ENCODE data around the gene HELZ2.
"Not testable (repeated sequence)": the region's sequence is repeated elsewhere in the genome, so short reads cannot be mapped to it uniquely, and the experiment has no call there.

The HELZ2 gene

DNA sequence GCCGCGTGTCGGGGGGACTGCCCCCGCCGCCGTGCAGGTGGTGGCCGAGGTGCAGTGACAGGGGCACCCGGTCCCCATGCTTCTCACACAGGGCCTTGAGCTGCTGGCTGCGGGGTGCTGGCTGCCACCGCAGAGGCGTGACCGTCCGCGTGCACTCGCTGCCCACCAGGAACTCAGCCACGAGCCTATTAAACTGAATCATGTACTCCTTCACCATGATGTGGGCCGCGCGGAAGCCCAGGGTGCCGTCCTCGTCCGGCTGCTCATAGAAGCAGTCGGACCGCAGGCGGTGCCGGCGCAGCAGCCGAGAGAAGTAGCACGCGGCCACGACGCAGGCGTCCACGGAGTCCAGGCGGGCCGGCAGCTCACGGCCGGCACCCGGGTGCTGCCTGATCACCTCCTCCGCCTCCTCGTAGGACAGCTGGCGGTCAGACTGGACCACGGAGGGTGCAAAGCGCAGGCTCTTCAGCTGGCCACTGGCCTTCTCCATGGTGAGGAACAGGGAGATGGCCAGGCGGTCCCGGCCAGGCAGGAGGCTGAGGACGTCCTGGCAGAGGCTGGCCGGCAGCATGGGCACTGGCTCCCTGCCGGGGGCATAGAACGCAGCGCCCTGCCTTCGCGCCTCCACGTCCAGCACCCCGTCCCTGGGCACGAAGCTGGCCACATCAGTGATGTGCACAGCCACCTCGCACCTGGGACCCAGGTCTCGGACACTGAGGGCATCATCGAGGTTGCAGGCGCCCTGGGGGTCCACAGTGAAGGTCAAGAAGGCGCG, 9.8 kb downstream of the HELZ2 start:
- no peak for DNase-seq

DNA sequence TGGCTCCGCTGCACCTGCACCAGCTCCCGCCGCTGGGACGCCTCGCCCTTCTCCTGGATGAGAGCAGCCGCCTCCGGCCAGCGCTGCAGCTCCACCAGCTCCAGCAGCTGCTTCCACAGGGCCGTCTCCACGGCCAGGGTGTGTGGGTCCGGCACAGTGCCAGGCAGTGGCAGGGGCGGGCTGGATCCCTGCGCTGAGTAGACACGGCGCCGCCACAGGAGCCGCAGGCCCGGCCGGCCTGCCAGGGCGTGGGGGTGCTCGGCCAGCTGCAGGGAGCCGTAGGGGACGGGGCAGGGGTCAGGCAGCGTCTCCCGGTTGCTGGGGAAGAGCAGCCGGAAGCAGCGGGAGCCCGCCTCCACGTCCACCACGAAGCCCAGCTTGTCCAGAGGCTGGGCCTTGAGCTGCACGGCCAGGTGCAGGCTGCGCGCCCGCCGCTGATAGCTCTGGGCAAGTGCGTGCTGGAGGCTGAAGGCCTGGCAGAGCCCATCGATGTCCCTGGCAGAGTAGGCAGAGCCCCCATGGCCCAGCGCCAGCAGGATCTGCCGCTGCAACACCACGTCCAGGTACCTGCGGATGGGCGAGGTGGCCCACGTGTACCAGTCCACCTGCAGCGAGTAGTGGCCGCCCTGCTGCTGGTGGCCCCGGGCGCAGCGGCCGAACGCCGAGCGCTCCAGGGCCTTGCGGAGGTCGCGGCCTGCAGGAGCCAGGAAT, 10.7 kb downstream of the HELZ2 start:
- no peak for DNase-seq

DNA sequence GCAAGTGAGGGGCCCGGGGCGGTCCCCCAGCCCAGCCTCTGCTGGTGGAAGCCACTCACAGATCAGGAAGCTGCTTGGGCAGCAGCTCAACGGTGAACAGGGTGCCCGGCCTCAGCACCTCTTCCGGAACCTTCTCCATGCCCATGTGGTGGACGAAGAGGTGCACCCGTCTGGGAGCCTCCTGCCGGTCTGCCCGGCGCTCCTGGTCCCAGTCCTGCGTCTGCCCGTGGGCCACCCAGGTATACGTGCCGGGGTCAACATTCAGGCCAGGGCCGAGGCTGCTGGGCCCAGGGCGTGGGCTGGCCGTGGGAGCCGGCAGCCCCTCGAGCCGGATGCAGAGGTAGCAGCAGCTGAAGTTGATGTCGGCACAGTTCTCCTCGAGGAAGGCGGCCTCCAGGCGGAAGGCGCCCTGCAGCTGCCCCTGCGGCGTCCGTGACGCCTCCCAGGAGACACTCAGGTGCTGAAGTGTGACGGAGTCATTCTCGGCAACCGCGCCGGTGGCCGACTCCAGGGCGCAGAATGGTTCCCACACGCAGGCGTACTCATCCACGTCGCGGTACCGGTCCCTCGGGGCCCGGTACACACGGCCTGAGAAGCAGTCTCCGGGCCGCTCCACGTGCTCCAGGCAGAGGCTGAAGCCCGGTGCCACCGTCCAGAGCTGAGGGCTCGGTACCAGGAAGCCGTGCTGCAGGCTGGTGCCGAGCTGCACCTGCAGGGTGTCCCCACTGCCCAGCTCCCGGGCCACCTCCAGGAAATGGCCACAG, 11.4 kb downstream of the HELZ2 start:
- DNase-seq, result no peak

DNA sequence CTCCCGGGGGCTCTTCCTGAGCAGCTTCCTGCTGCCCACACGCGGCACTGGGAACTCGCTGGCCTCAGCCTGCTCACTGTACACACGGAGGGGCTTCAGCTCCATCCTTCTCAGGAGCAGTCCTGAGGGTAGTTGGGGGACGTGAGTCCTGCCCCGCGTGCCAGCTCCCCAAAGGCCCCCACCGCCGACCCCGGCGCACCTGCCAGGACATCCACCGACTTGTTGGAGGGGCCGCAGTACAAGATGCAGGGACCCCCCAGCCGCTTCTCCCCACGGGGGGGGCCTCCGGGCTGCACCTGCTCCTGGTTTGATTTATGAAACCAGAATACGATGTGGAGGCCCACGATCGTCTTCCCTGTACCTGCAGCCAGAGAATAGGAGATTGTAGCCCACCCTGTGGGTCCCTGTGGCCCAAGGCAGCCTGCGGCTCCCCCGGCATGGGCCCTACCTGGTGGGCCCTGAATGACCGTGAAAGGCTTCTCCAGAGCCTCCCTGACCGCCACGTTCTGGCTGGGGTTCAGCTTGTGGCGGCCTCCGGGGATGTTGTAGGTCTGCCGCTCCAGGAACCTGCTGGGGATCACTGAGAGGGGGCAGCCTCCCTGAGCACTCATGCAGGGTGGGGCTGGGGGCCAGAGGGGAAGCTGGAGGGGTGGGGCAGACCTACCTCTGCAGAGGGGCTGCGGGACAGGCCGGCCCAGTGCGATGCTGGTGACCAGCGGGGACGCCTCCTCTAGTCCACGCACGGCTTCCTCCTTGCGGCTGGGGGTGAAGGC, 12.2 kb downstream of the HELZ2 start:
- DNase-seq, result no peak

DNA sequence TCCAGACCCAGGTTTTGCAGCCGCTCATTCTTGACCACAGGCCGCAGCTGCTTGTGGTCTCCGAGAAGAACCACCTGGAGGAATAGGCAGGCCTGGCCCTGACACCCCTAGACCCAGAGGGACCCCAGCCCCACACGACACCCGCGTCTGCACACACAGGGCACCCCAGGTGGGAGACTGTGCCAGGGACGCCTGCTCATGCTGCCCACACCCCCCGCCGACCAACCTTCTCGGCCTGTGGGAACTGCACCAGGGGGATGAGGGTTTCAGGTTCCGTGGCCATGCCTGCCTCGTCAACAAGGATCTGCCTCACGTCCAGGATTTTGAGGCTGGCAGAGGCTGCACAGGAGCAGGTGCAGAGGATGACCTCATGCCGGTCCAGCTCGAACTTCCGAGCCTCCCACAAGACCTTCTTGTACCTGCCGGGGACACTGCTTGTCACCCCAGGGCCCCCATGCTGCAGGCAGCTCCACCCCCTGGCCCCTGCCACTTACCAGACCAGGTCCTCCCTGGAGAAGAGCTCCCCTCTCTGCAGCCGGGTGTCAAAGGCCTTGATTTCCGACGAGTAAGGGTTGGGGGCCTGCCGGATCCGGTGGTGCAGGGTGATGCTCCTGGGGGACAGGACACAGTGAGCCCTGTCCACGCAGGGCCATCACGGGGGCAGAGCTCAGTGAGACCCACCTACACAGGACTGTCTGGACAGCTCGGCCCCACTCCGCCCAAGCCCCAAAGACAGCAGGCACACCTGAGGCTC, 13.0 kb downstream of the HELZ2 start:
- no peak for DNase-seq

DNA sequence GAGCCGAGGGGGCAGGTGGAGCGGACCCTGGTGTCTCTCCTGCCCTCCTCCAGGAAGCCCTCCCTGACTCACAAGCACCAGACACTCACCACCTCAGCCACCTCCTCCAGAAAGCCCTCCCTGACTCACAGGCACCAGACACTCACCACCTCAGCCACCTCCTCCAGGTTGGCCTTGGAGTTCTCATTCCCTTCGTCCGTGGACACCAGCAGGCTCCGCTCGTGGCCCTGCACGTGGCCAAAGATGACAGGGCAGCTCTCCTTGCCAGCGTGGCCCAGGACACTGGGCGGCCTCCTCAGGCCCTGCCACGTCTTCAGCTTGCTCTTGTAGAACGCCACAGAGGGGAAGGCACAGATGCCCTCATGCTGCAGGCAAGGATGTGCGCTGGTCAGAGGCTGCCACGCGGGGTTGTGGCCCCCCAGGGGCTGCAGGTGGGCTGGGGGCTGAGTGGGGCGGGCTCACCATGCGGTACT, 13.7 kb downstream of the HELZ2 start:
- no peak for DNase-seq

DNA sequence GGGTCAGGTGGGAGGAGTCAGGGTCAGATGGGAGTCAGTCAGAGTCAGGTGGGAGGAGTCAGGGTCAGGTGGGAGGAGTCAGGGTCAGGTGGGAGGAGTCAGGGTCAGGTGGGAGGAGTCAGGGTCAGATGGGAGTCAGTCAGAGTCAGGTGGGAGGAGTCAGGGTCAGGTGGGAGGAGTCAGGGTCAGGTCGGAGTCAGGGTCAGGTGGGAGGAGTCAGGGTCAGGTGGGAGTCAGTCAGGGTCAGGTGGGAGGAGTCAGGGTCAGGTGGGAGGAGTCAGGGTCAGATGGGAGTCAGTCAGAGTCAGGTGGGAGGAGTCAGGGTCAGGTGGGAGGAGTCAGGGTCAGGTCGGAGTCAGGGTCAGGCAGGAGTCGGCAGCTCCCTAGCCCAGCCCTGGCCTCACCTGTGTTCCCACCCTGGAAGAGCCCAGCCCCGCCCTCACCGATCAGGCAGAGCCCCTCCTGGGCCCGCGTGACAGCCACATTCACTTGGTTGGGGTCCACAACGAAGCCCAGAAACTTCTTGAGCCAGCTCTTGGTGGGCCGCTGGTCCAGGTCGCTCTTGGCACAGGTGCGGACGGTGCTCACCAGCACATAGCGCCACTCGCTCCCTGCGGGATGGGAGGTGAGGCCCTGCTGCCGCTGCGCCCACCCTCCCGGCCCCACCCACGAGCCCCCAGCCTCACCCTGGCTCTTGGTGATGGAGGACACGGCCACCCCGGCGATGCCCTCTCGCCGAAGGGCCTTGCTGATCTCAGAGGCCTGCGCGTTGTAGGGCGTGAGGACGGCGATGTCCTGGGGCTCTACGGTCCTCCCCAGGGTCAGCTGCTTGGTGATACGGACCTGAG, 14.3 kb downstream of the HELZ2 start:
- not testable (repeated sequence) for DNase-seq

DNA sequence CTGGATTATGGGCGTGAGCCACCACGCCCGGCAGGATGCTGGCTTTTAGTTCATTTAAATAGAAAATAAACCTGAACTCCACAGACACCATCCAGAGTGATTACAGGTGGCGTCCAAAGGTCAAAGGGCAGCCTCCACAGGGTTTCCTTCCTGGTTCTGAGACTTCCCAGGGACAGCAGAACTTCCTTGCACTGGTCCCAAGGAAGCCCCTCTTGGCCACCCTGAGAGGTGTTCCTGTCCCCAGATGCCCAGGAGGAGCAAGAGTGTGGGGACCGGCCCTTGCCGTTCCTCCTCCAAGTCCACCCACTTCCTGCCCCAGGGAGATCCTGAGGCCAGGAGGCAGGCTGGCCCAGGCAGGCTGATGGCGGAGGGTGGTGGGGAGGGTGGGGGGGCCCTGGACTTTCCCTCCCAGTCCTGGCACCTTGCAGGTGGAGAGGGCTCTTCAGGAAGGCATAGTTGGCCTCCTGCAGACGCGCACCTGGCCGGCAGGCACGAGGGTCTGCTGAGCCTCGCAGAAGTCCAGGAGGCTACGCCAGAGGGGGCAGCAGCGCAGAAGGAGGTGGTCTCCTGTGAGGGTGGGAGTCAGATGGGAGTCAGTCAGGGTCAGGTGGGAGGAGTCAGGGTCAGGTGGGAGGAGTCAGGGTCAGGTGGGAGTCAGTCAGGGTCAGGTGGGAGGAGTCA, 15.1 kb downstream of the HELZ2 start:
- DNase-seq, result no peak

DNA sequence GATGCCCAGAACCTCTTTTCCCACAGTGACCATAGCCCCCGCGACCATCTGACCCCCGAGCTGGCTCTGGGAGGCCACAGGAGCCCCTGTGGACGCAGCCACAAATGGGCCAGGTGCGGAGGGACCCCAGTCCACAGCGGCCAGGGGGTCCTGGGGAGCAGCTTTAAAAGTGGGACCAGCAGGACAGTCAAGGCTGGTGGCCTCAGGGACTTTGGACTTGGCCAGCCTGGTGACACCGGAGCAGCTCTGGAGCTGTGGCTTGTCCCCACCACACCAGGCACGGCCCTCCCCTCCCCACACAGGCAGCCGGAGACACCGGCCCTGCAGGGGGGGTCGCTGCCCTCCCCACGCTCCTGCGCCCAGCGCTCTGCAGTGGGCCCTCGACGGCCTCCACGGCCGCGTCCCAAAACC, 16.6 kb downstream of the HELZ2 start:
- DNase-seq, result no peak

DNA sequence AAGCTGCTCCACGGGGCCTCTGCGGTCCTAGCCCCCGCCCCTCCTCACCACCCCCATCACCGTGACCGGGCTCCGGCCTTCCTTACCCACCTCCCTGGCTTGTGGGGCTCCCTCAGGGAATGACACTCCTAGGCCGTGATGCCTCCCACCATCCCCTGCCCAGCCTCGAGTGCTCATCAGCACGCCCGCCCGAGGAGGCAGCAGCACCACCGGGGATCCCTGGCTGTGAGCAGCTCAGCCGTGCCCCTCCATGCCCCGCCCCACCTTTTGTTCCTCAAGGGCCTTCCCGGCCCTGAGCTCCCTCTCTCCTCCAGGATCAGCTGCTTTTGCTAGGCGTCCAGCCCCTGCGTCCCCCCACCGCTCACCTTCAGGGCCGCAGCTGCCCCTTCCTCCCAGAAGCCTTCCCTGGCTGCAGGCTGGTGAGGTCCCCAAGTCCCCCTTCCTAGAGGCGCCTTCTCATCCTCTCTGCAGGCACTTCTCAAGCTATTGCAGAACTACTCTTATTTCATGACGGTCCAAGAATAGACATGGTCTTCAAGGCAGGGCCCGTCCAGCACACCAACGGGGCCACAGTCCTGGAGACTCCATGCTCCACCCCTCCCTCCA, 17.1 kb downstream of the HELZ2 start:
- DNase-seq, result no peak

DNA sequence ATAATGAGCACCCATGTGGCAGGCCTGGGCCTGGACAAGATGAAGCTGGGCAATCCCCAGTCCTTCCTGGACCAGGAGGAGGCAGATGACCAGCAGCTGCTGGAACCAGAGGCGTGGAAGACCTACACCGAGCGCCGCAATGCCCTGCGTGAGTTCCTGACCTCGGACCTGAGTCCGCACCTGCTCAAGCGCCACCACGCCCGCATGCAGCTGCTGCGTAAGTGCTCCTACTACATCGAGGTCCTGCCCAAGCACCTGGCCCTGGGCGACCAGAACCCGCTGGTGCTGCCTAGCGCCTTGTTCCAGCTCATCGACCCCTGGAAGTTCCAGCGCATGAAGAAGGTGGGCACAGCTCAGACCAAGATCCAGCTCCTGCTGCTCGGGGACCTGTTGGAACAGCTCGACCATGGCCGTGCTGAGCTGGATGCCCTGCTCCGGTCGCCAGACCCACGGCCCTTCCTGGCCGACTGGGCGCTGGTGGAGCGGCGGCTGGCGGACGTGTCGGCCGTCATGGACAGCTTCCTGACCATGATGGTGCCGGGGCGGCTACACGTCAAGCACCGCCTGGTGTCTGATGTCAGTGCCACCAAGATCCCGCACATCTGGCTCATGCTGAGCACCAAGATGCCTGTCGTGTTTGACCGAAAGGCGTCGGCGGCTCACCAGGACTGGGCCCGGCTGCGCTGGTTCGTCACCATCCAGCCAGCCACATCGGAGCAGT, 18.2 kb downstream of the HELZ2 start:
- no peak for DNase-seq

DNA sequence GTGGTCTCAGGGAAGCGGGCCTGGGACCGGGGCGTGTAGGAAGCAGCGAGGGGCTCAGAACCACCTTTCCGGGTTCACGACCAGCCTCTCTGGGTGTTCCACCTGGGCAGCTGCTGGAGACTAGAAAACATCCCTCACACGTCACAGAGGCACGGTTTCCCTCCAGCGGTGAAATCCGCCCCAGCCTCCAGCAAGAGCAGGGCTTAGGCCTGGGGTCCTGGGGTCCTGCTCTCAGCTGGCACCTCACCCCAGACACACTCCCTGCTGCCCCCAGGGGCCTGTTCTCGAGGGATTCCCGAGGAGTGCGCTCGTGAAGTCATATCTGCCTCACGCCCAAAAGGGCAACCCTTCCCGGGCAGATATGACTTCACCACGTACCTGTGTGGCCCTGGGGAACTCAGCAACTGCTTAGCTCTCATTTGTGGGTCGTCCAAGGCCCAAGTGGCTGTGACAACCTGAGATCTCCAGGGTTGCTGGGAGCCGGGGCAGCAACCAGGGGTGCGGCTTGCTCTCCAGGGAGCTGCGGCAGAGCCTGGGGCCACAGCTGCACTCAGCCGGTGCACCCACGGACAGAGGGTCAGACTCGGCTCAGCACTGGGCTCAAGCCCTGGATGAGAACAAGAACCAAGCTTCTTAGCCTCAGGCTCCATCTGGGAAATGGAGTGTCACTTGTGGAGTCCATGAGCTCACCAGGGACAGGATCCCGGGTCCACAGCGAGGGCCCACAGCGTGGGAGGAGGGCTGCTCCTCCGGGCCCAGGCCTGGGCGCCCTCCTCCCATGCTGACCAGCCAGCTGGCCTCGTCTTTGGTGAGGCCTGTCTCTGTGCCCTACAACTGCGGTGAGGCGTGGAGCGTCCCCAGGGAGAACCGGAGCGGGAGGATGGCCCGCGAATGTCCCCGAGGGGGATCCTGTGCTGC, 19.4 kb downstream of the HELZ2 start:
- DNase-seq, result no peak

DNA sequence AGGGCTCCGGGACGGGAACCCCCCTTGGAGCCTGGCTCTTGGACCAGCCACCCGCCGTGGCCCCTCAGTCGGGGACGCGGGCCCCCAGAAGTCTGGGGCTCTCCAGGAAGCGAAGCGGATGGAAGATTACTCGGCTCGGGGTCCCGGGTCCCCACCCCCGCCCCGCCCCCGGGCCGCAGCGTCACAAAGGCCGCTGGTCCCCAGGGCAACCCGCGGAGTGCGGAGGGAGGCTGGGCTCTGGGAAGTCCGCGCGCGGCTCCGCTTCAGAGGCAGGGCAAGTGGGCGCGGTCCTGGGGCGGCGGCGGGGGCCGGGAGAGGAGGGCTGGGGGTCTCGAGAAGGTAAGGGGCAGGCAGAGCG, 20.1 kb downstream of the HELZ2 start, which contains the start of gene FNDC11:
Gene FNDC11, plus strand, starts transcription at position 227 of the 358 bp plus-strand sequence. CDS start 1,505 bp downstream, outside the sequence.
- DNase-seq, result peak in 1 of 2 experiments; percentile 60

DNA sequence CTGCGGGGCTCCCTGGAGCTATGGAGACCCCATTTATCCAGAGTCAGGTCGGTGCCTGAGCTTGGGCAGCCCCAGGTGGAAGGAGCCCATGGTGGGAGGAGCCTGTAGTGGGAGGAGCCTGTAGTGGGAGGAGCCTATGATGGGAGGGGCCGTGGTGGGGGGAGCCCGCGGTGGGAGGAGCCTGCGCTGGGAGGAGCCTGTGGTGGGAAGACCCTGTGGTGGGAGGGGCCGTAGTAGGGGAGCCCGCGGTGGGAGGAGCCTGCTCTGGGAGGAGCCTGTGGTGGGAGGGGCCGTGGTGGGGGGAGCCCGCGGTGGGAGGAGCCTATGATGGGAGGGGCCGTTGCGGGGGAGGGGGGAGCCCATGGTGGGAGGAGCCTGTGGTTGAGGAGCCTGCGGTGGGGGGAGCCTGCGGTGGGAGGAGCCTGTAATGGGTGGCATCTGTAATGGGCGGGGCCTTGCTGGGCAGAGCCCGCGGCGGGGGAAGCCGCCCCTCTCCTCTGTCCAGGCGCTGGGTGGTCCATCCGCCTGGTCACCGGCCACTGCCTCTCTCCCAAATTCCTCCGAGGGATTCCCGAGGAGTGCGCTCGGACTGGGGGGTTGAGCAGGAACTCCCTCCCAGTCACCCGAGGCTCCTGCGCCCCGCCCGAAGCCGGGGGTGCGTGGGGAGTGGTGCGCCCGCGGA, 20.6 kb downstream of the HELZ2 start:
- DNase-seq, result peak; percentile 50 to 90

DNA sequence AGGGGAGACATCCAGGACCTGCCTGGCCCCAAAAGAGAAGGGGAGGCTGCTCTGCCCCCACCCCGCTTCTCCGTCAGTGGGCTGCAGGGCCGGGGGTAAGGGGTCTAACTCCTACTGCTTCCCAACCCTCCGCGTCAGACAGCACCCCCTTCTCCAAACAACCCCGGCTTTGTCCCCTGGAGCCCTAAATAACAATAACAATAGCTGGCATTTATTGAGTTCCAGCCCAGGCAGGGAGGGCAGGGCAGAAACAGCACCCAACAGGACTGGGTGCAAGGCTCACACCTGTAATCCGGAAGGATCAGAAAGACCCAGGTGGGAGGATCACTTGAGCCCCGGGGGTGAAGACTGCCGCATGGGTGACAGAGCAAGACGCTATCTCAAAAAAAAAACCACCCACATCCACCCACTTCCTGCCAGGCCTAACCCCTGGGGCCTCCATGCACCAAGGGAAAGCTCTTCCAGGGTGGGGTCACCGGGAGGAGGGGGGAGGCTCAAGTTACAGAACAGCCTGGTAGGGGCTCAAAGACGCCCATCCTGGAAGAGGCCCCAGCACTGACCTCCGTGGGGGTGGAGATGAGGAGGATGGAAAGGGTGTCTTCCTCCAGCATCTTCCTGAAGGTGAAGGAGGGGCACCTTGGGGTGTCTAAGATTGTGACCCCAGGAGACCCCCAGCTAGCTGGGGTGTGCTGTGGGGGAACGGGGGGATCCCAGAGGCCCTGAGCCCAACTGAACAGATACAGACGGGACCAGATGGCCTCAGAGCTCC, 21.4 kb downstream of the HELZ2 start:
- DNase-seq, result no peak

DNA sequence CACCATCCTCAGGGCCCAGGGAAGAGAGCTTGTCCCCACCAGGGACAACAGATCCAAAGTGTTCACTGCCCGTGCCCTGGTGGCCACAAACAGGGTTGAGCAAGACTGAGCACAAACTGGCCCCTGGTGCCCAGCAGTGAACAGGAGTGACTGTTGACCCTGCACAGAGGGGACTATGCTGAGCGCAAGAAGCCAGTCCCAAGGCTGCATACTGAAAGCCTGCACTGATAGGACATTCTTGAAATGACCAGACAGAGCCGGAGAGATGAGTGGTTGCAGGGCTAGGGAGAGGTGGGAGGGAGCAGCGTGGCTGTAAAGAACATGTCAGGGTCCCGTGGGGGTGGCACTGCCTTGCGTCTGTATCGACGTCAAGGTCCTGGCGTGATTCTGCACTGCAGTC, 23.0 kb downstream of the HELZ2 start:
- no peak for DNase-seq

Data from NCI-H526 (cell line).